HEK293 (cell line): ENCODE measurements around the gene RPS19.

Experiments used
- BCL11A ChIP-seq: fragments of 450-650 bp; formaldehyde crosslinking; IDR thresholded peaks from 2 replicates; pipeline ENCODE4 v1.5.1; 2016; ENCODE audit warnings: low read depth, missing biosample characterization, missing genetic modification characterization
- BCL11B ChIP-seq: fragments of 450-650 bp; formaldehyde crosslinking; IDR thresholded peaks from 2 replicates; pipeline ENCODE4 v1.5.1; 2016; ENCODE audit warnings: low read depth, missing biosample characterization, missing genetic modification characterization
- GLIS1 ChIP-seq: fragments of 450-650 bp; formaldehyde crosslinking; IDR thresholded peaks from 2 replicates; pipeline ENCODE4 v1.5.1; 2016; ENCODE audit warnings: missing biosample characterization, missing genetic modification characterization
- KLF1 ChIP-seq: fragments of 450-650 bp; formaldehyde crosslinking; IDR thresholded peaks from 2 replicates; pipeline ENCODE4 v1.5.1; 2016; ENCODE audit warnings: missing biosample characterization, missing genetic modification characterization
- KLF16 ChIP-seq: fragments of 450-650 bp; formaldehyde crosslinking; IDR thresholded peaks from 2 replicates; pipeline ENCODE4 v1.5.1; 2017; ENCODE audit warnings: missing biosample characterization, missing genetic modification characterization
- MYNN ChIP-seq: fragments of 450-650 bp; formaldehyde crosslinking; IDR thresholded peaks from 2 replicates; pipeline ENCODE4 v1.5.1; 2016; ENCODE audit warnings: missing biosample characterization, missing genetic modification characterization, borderline replicate concordance
- MZF1 ChIP-seq: fragments of 450-650 bp; formaldehyde crosslinking; IDR thresholded peaks from 2 replicates; pipeline ENCODE4 v1.5.1; 2017; ENCODE audit warnings: missing biosample characterization, missing genetic modification characterization, borderline replicate concordance
- PBX3 ChIP-seq: sonication (generic); formaldehyde crosslinking; IDR thresholded peaks from 2 replicates; pipeline ENCODE4 v1.8.1; 2022; ENCODE audit warnings: mild to moderate bottlenecking, moderate library complexity, missing genetic modification reagents
- PRDM1 ChIP-seq: fragments of 450-650 bp; formaldehyde crosslinking; IDR thresholded peaks from 2 replicates; pipeline ENCODE4; 2016; ENCODE audit warnings: missing biosample characterization, missing genetic modification characterization
- ZBTB1 ChIP-seq: fragments of 450-650 bp; formaldehyde crosslinking; IDR thresholded peaks from 2 replicates; pipeline ENCODE4 v1.5.1; 2016; ENCODE audit warnings: missing biosample characterization, missing genetic modification characterization
- ZFP3 ChIP-seq: fragments of 450-650 bp; formaldehyde crosslinking; IDR thresholded peaks from 2 replicates; pipeline ENCODE4 v1.5.1; 2016; ENCODE audit warnings: low read depth, missing biosample characterization, missing genetic modification characterization
- ZNF239 ChIP-seq: fragments of 450-650 bp; formaldehyde crosslinking; IDR thresholded peaks from 2 replicates; pipeline ENCODE4 v1.5.1; 2016; ENCODE audit warnings: missing biosample characterization, missing genetic modification characterization
- ZNF324 ChIP-seq: fragments of 450-650 bp; formaldehyde crosslinking; IDR thresholded peaks from 2 replicates; pipeline ENCODE4 v1.5.1; 2016; ENCODE audit warnings: missing biosample characterization, missing genetic modification characterization
- ZNF341 ChIP-seq: fragments of 450-650 bp; formaldehyde crosslinking; IDR thresholded peaks from 2 replicates; pipeline ENCODE4; 2016; ENCODE audit warnings: low read depth, missing biosample characterization, missing genetic modification characterization
- ZNF366 ChIP-seq: fragments of 450-650 bp; formaldehyde crosslinking; conservative IDR thresholded peaks from 2 replicates; pipeline ENCODE4 v1.5.1; 2016; ENCODE audit warnings: missing biosample characterization, missing genetic modification characterization
- ZNF529 ChIP-seq: fragments of 450-650 bp; formaldehyde crosslinking; IDR thresholded peaks from 2 replicates; pipeline ENCODE4 v1.5.1; 2017; ENCODE audit warnings: missing genetic modification characterization, missing biosample characterization; ENCODE audit not compliant: insufficient replicate concordance
- ZNF530 ChIP-seq: fragments of 450-650 bp; formaldehyde crosslinking; IDR thresholded peaks from 2 replicates; pipeline ENCODE4 v1.5.1; 2016; ENCODE audit warnings: low read depth, missing biosample characterization, missing genetic modification characterization
- ZNF544 ChIP-seq: fragments of 450-650 bp; formaldehyde crosslinking; IDR thresholded peaks from 2 replicates; pipeline ENCODE4 v1.5.0; 2017; ENCODE audit warnings: missing biosample characterization, missing genetic modification characterization
- ZNF555 ChIP-seq: fragments of 450-650 bp; formaldehyde crosslinking; conservative IDR thresholded peaks from 2 replicates; pipeline ENCODE4 v1.5.1; 2017; ENCODE audit warnings: missing biosample characterization, mild to moderate bottlenecking, missing genetic modification characterization, inconsistent platforms
- ZNF560 ChIP-seq: fragments of 450-650 bp; formaldehyde crosslinking; IDR thresholded peaks from 2 replicates; pipeline ENCODE4 v1.5.1; 2017; ENCODE audit warnings: missing biosample characterization, missing genetic modification characterization, borderline replicate concordance
- ZNF585B ChIP-seq: fragments of 450-650 bp; formaldehyde crosslinking; IDR thresholded peaks from 2 replicates; pipeline ENCODE4 v1.5.1; 2016; ENCODE audit warnings: missing biosample characterization, missing genetic modification characterization
- ZNF600 ChIP-seq: fragments of 450-650 bp; formaldehyde crosslinking; IDR thresholded peaks from 2 replicates; pipeline ENCODE4 v1.5.1; 2016; ENCODE audit warnings: missing biosample characterization, missing genetic modification characterization
- ZNF76 ChIP-seq: fragments of 450-650 bp; formaldehyde crosslinking; IDR thresholded peaks from 2 replicates; pipeline ENCODE4; 2016; ENCODE audit warnings: low read depth, missing biosample characterization, missing genetic modification characterization, borderline replicate concordance
- ZNF792 ChIP-seq: fragments of 450-650 bp; formaldehyde crosslinking; IDR thresholded peaks from 2 replicates; pipeline ENCODE4 v1.5.1; 2016; ENCODE audit warnings: missing biosample characterization, missing genetic modification characterization
- ZNF843 ChIP-seq: fragments of 450-650 bp; formaldehyde crosslinking; IDR thresholded peaks from 2 replicates; pipeline ENCODE4 v1.5.1; 2016; ENCODE audit warnings: missing biosample characterization, missing genetic modification characterization
- ZSCAN16 ChIP-seq: fragments of 450-650 bp; formaldehyde crosslinking; IDR thresholded peaks from 2 replicates; pipeline ENCODE4 v1.5.1; 2016; ENCODE audit warnings: missing biosample characterization, missing genetic modification characterization
- ZXDB ChIP-seq: fragments of 450-650 bp; formaldehyde crosslinking; IDR thresholded peaks from 2 replicates; pipeline ENCODE4 v1.5.1; 2016; ENCODE audit warnings: missing biosample characterization, missing genetic modification characterization
- TF ChIP-seq, protein P1 (sequence below): fragments of 450-650 bp; formaldehyde crosslinking; IDR thresholded peaks from 2 replicates; pipeline ENCODE4 v1.5.1; 2016; ENCODE audit warnings: missing biosample characterization, missing genetic modification characterization
- TF ChIP-seq, protein P2 (sequence below): fragments of 450-650 bp; formaldehyde crosslinking; IDR thresholded peaks from 2 replicates; pipeline ENCODE4 v1.5.1; 2016; ENCODE audit warnings: missing biosample characterization, missing genetic modification characterization
- TF ChIP-seq, protein P3 (sequence below): fragments of 450-650 bp; formaldehyde crosslinking; IDR thresholded peaks from 2 replicates; pipeline ENCODE4 v1.5.1; 2016; ENCODE audit warnings: missing biosample characterization, missing genetic modification characterization, low read depth
- TF ChIP-seq, protein P4 (sequence below): fragments of 450-650 bp; formaldehyde crosslinking; IDR thresholded peaks from 2 replicates; pipeline ENCODE4 v1.5.1; 2016; ENCODE audit warnings: missing biosample characterization, missing genetic modification characterization

Gene RPS19

DNA sequence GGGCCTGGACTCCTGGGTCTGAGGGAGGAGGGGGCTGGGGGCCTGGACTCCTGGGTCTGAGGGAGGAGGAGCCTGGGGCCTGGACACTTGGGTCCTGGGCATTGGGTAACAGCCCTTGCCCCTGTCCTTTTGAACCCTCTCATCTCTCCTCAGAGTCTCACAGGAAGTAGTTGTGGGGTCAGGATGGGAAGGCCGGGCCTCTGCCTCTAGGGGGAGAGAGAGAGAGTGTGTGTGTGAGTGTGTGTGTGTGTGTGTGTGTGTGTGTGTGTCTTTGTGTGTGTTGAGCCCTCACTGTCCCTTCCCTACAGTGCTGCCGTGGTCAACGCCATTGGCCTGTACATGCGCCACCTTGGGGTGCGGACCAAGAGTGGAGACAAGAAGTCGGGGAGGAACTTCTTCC is 33.8 kb downstream of the RPS19 start (continued):
- TF ChIP-seq ZXDB (tag by site-specific recombination) (peak; percentile 39; the same call in 1 of the 2 replicates), ZNF529 (tag by site-specific recombination) (no peak), ZNF544 (tag by site-specific recombination) (no peak), PRDM1 (tag by site-specific recombination) (peak; percentile 72), ZNF585B (tag by site-specific recombination) (no peak), ZBTB1 (tag by site-specific recombination) (no peak), ZNF600 (tag by site-specific recombination) (peak; percentile 65), ZNF76 (tag by site-specific recombination) (no peak), ZNF560 (tag by site-specific recombination) (no peak), ZNF324 (tag by site-specific recombination) (0 out of 2 replicates have a peak, but pooled peaks have one; percentile 38), ZNF239 (no peak), ZNF843 (tag by site-specific recombination) (no peak), ZSCAN16 (tag by site-specific recombination) (0 out of 2 replicates have a peak, but pooled peaks have one; percentile 43), BCL11A (tag by site-specific recombination) (peak; percentile 75), PBX3 (CRISPR knock-in tag) (no peak), ZNF366 (peak; percentile 56), MYNN (tag by site-specific recombination) (no peak), MZF1 (tag by site-specific recombination) (no peak), KLF1 (tag by site-specific recombination) (peak; percentile 28; the same call in 1 of the 2 replicates), ZNF341 (tag by site-specific recombination) (no peak), ZFP3 (tag by site-specific recombination) (no peak), BCL11B (tag by site-specific recombination) (peak; percentile 93), ZNF792 (tag by site-specific recombination) (no peak), ZNF530 (no peak), GLIS1 (tag by site-specific recombination) (peak; percentile 29; the same call in 1 of the 2 replicates), ZNF555 (tag by site-specific recombination) (no peak), KLF16 (no peak)
- TF ChIP-seq, protein P1, sequence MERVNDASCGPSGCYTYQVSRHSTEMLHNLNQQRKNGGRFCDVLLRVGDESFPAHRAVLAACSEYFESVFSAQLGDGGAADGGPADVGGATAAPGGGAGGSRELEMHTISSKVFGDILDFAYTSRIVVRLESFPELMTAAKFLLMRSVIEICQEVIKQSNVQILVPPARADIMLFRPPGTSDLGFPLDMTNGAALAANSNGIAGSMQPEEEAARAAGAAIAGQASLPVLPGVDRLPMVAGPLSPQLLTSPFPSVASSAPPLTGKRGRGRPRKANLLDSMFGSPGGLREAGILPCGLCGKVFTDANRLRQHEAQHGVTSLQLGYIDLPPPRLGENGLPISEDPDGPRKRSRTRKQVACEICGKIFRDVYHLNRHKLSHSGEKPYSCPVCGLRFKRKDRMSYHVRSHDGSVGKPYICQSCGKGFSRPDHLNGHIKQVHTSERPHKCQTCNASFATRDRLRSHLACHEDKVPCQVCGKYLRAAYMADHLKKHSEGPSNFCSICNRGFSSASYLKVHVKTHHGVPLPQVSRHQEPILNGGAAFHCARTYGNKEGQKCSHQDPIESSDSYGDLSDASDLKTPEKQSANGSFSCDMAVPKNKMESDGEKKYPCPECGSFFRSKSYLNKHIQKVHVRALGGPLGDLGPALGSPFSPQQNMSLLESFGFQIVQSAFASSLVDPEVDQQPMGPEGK (tag by site-specific recombination) = peak; percentile 70
- TF ChIP-seq, protein P2, sequence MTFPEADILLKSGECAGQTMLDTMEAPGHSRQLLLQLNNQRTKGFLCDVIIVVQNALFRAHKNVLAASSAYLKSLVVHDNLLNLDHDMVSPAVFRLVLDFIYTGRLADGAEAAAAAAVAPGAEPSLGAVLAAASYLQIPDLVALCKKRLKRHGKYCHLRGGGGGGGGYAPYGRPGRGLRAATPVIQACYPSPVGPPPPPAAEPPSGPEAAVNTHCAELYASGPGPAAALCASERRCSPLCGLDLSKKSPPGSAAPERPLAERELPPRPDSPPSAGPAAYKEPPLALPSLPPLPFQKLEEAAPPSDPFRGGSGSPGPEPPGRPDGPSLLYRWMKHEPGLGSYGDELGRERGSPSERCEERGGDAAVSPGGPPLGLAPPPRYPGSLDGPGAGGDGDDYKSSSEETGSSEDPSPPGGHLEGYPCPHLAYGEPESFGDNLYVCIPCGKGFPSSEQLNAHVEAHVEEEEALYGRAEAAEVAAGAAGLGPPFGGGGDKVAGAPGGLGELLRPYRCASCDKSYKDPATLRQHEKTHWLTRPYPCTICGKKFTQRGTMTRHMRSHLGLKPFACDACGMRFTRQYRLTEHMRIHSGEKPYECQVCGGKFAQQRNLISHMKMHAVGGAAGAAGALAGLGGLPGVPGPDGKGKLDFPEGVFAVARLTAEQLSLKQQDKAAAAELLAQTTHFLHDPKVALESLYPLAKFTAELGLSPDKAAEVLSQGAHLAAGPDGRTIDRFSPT (tag by site-specific recombination) = no peak
- TF ChIP-seq, protein P3, sequence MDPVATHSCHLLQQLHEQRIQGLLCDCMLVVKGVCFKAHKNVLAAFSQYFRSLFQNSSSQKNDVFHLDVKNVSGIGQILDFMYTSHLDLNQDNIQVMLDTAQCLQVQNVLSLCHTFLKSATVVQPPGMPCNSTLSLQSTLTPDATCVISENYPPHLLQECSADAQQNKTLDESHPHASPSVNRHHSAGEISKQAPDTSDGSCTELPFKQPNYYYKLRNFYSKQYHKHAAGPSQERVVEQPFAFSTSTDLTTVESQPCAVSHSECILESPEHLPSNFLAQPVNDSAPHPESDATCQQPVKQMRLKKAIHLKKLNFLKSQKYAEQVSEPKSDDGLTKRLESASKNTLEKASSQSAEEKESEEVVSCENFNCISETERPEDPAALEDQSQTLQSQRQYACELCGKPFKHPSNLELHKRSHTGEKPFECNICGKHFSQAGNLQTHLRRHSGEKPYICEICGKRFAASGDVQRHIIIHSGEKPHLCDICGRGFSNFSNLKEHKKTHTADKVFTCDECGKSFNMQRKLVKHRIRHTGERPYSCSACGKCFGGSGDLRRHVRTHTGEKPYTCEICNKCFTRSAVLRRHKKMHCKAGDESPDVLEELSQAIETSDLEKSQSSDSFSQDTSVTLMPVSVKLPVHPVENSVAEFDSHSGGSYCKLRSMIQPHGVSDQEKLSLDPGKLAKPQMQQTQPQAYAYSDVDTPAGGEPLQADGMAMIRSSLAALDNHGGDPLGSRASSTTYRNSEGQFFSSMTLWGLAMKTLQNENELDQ = no peak
- TF ChIP-seq, protein P4, sequence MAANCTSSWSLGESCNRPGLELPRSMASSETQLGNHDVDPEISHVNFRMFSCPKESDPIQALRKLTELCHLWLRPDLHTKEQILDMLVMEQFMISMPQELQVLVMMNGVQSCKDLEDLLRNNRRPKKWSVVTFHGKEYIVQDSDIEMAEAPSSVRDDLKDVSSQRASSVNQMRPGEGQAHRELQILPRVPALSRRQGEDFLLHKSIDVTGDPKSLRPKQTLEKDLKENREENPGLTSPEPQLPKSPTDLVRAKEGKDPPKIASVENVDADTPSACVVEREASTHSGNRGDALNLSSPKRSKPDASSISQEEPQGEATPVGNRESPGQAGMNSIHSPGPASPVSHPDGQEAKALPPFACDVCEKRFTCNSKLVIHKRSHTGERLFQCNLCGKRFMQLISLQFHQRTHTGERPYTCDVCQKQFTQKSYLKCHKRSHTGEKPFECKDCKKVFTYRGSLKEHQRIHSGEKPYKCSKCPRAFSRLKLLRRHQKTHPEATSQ = no peak
